Endothelial cell of umbilical vein (primary cell): Measurements from ENCODE around the gene INPP5J. TPM values are rescaled to one million over a fixed set of nuclear protein-coding genes. Genes with fewer than 3 reads are reported as not detected.

Source experiments
- BruUV-seq: library from RNA; stranded (reverse); fragments of 400-500 nt; replicated peaks from 2 replicates; lab custom pipeline; 2021; lab: Mats Ljungman, UMichigan
- CTCF ChIA-PET: fragments of 300-600, 350-600 bp; sonication (Branson Sonifier 250); formaldehyde crosslinking; loops from one replicate; lab custom pipeline; 2021; ENCODE audit warnings: antibody characterized with exemption, inconsistent platforms; lab: Charles Lee
- POLR2A ChIA-PET: fragments of 300-600, 350-600 bp; sonication (Branson Sonifier 250); formaldehyde crosslinking; loops from one replicate; lab custom pipeline; 2021; ENCODE audit warnings: antibody characterized with exemption, inconsistent platforms; lab: Charles Lee
- DNase-seq: peaks from one replicate; pipeline ENCODE4 v3.0.0-alpha.2; 2011; ENCODE audit warnings: low read depth, low spot score
- FAIRE-seq: peaks from 2 replicates; lab custom pipeline; 2011; peaks lifted over from hg19 to GRCh38; lab: Jason Lieb, UNC
- H2AFZ ChIP-seq: 2 replicates; pipeline ENCODE4 v1.6.0; 2012; ENCODE audit warnings: low read depth, low read length, control low read depth, inconsistent platforms
- H3K27ac ChIP-seq: 2 replicates; pipeline ENCODE4 v1.5.1; 2011; ENCODE audit warnings: low read depth, mild to moderate bottlenecking, control low read depth, low read length, moderate library complexity; ENCODE audit not compliant: insufficient read depth
- H3K27me3 ChIP-seq, 2 experiments: 2 replicates each; pipeline versions ENCODE4 v1.6.0 to v1.6.1; 2011; ENCODE audit warnings: low read length in 2 of 2, mixed read lengths in 1 of 2; ENCODE audit not compliant: control insufficient read depth in 2 of 2, insufficient read depth in 2 of 2
- H3K36me3 ChIP-seq, 2 experiments: 2 replicates in 1 of 2; 3 replicates in 1 of 2; pipeline ENCODE4 v1.5.1; 2011; ENCODE audit warnings: low read length in 2 of 2, mild to moderate bottlenecking in 1 of 2, moderate library complexity in 1 of 2; ENCODE audit not compliant: control insufficient read depth in 2 of 2, insufficient read depth in 2 of 2; ENCODE audit errors: extremely low read depth in 1 of 2
- H3K4me1 ChIP-seq: 3 replicates; pipeline ENCODE4 v1.5.1; 2011; ENCODE audit warnings: mild to moderate bottlenecking, low read length; ENCODE audit not compliant: control insufficient read depth, insufficient read depth; ENCODE audit errors: extremely low read depth
- H3K4me2 ChIP-seq: 2 replicates; pipeline ENCODE4 v1.6.1; 2011; ENCODE audit warnings: low read length, control low read depth, mixed read lengths; ENCODE audit not compliant: insufficient read depth
- H3K4me3 ChIP-seq, 3 experiments: fragments of 200-600 bp in 1 of 3; sonication (generic), shearing (Covaris generic) in 1 of 3; replicated peaks in 1 of 3; 2 replicates each; pipeline ENCODE4 v1.5.1; 2011 to 2016; ENCODE audit warnings: control low read depth in 3 of 3, low read length in 3 of 3, mild to moderate bottlenecking in 2 of 3, inconsistent platforms in 1 of 3, low read depth in 1 of 3, moderate library complexity in 1 of 3; ENCODE audit not compliant: insufficient read depth in 1 of 3
- H3K79me2 ChIP-seq: 2 replicates; pipeline ENCODE4 v1.6.0; 2012; ENCODE audit warnings: low read length, inconsistent platforms; ENCODE audit not compliant: control insufficient read depth, insufficient read depth
- H3K9ac ChIP-seq: replicated peaks from 2 replicates; pipeline ENCODE3; 2011; ENCODE audit warnings: low read length, control low read depth; ENCODE audit not compliant: insufficient read depth; ENCODE audit errors: extremely low read depth
- H3K9me1 ChIP-seq: replicated peaks from 3 replicates; pipeline ENCODE4 v1.6.0; 2011; ENCODE audit warnings: mild to moderate bottlenecking, low read length; ENCODE audit not compliant: control insufficient read depth, insufficient read depth; ENCODE audit errors: extremely low read depth
- H3K9me3 ChIP-seq: replicated peaks from 2 replicates; pipeline ENCODE4 v1.5.1; 2012; ENCODE audit warnings: low read length, inconsistent platforms; ENCODE audit not compliant: control insufficient read depth, insufficient read depth
- H4K20me1 ChIP-seq: replicated peaks from 2 replicates; pipeline ENCODE3; 2011; ENCODE audit warnings: mild to moderate bottlenecking, low read length; ENCODE audit not compliant: control insufficient read depth, insufficient read depth; ENCODE audit errors: extremely low read depth
- EZH2 ChIP-seq: IDR thresholded peaks from 2 replicates; pipeline ENCODE4 v1.6.1; 2012; ENCODE audit warnings: borderline replicate concordance, low read depth, mild to moderate bottlenecking, moderate library complexity, low read length, inconsistent platforms; ENCODE audit not compliant: severe bottlenecking
- FOS ChIP-seq: IDR thresholded peaks from 2 replicates; pipeline ENCODE4 v1.6.1; 2011; ENCODE audit warnings: mild to moderate bottlenecking, low read length, moderate library complexity, borderline replicate concordance; ENCODE audit not compliant: insufficient read depth
- GATA2 ChIP-seq: IDR thresholded peaks from 2 replicates; pipeline ENCODE4 v1.7.0; 2011; ENCODE audit warnings: low read depth, mild to moderate bottlenecking, moderate library complexity, mixed read lengths, low read length; ENCODE audit not compliant: insufficient read length, insufficient read depth
- JUN ChIP-seq: IDR thresholded peaks from 2 replicates; pipeline ENCODE4 v1.6.1; 2011; ENCODE audit warnings: borderline replicate concordance, low read depth; ENCODE audit not compliant: insufficient read length, insufficient read depth
- MYC ChIP-seq: IDR thresholded peaks from one replicate; pipeline ENCODE4 v1.6.1; 2011; ENCODE audit warnings: mild to moderate bottlenecking, low read depth, low read length
- POLR2A ChIP-seq: IDR thresholded peaks from 2 replicates; pipeline ENCODE4 v1.6.1; 2012; ENCODE audit warnings: low read depth, mild to moderate bottlenecking, control low read depth, low read length
- POLR2AphosphoS5 ChIP-seq: IDR thresholded peaks from 2 replicates; pipeline ENCODE4 v1.6.1; 2012; ENCODE audit warnings: low read depth, mild to moderate bottlenecking, control low read depth, low read length, moderate library complexity; ENCODE audit not compliant: insufficient read depth
- dilution Hi-C: fragments of 300-500 bp; cut with MboI; formaldehyde crosslinking; loops from one replicate; pipeline ENCODE4 v1.15.0; 2019; ENCODE audit warnings: low sequenced_read_pairs; ENCODE audit not compliant: extremely low pct_ligation_motif_present
- intact Hi-C: fragments of 100-400 bp; cut with micrococcal nuclease; formaldehyde crosslinking; loops from one replicate; pipeline ENCODE4 v1.10.0; 2022
- polyA plus RNA-seq, 4 experiments: library from polyadenylated mRNA; depleted of rRNA in 3 of 4; stranded (reverse) in 3 of 4; unstranded in 1 of 4; fragments of >200 nt; gene quantifications; 2 replicates each; pipeline versions ENCODE4 v1.2.1 to v1.2.3, GENCODE V29; 2011 to 2012; ENCODE audit warnings: missing spikeins in 1 of 4
- total RNA-seq: library from RNA; stranded (reverse); gene quantifications from 2 replicates; pipeline ENCODE4 v1.2.3, GENCODE V29; 2021
- TF ChIP-seq, protein P1 (sequence below): IDR thresholded peaks from 2 replicates; pipeline ENCODE4 v1.6.1; 2011; ENCODE audit not compliant: insufficient read depth, insufficient read length
- TF ChIP-seq, protein P2 (sequence below), 2 donors: IDR thresholded peaks; 1 replicate in 1 of 2; 2 replicates in 1 of 2; pipeline ENCODE4 v1.5.1; 2011; ENCODE audit warnings: low read length in 2 of 2, mild to moderate bottlenecking in 2 of 2, moderate library complexity in 2 of 2, control low read depth in 1 of 2, inconsistent platforms in 1 of 2, low read depth in 1 of 2; ENCODE audit not compliant: insufficient read depth in 1 of 2; ENCODE audit errors: extremely low read depth in 1 of 2

Gene INPP5J
- total and polyA plus RNA-seq, 2 donors (not counting 3 experiments of a cell fraction or from before 2014, with no cell fraction given) = 0.43 to 0.49 TPM

DNA sequence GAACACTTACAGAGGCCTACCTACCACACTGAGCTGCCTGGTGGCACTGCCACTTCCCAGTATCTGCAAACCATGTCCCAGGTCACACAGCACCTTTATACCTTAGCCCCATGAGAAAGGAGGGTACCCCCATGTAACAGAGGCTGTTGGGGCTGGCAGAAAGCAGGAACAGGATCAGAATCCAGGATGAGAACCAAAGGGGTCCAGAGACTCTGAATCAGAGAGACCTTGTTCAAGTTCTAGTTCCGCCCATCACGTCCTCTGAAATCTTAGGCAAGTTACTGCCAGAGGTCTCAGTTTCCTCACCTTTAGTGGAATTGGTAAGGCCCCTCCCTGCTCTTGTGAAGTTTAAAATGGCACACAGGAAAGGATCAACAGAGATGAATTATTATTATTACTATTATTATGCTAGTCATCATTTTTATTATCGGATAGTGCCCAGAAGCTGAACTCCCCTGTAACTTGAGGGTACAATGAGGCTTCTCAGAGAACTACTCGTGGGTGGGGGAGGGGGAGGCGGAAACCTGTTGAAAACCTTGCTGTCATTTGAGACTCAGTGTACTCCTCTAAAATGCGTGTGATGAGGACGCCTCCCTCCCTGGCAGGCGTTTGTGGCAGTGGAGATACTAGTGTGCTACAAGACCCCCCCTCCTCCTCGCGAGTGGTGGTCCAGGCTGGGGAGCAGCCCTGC lies 24.7 kb upstream of the INPP5J start:
- ChIA-PET CTCF (interaction anchor here (0.6 to 1.2 kb wide), 3 partner anchors 9 to 132 kb away, joined by 3 to 5 read pairs (median 4); partner anchors contain the start of gene SELENOM), POLR2A (no interaction called here)
- Histone ChIP-seq H3K4me2 (no peak overlapping the region), H3K79me2 (no peaks in the 10 kb centered on the region), H3K9me1 (no peaks in the 10 kb centered on the region), H4K20me1 (no peaks in the 10 kb centered on the region), H3K27ac (no peak overlapping the region), H3K4me1 (no peaks in the 10 kb centered on the region), H3K4me3 (no peak overlapping the region), H3K9ac (no peak overlapping the region), H2AFZ (no peak overlapping the region), H3K9me3 (no peaks in the 10 kb centered on the region), H3K36me3 (peaks cover 26 to 76% of the 10 kb centered on the region in 2 experiments), H3K27me3 (no peaks in the 10 kb centered on the region)
- no peak for FAIRE-seq
- dilution Hi-C loops = no loop called here
- no peak for DNase-seq
- intact Hi-C loops = no loop called here
- no TSS peak for BruUV-seq
- TF ChIP-seq FOS (no peak), MYC (no peak), POLR2AphosphoS5 (no peak), JUN (no peak), POLR2A (no peak), GATA2 (no peak), EZH2 (no peak)
- TF ChIP-seq, protein P1, sequence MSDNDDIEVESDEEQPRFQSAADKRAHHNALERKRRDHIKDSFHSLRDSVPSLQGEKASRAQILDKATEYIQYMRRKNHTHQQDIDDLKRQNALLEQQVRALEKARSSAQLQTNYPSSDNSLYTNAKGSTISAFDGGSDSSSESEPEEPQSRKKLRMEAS = no peak
- TF ChIP-seq, protein P2, sequence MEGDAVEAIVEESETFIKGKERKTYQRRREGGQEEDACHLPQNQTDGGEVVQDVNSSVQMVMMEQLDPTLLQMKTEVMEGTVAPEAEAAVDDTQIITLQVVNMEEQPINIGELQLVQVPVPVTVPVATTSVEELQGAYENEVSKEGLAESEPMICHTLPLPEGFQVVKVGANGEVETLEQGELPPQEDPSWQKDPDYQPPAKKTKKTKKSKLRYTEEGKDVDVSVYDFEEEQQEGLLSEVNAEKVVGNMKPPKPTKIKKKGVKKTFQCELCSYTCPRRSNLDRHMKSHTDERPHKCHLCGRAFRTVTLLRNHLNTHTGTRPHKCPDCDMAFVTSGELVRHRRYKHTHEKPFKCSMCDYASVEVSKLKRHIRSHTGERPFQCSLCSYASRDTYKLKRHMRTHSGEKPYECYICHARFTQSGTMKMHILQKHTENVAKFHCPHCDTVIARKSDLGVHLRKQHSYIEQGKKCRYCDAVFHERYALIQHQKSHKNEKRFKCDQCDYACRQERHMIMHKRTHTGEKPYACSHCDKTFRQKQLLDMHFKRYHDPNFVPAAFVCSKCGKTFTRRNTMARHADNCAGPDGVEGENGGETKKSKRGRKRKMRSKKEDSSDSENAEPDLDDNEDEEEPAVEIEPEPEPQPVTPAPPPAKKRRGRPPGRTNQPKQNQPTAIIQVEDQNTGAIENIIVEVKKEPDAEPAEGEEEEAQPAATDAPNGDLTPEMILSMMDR (IDR thresholded peaks at IDR 0.05; ENCODE audit: extremely low read depth in 1 of 2, insufficient read depth in 1 of 2, low read depth in 1 of 2, low read length in 2 of 2) = no peak
